ENCODE results near the gene CEP112. TPM values are rescaled to one million over a fixed set of nuclear protein-coding genes. Genes with fewer than 3 reads are reported as not detected.

The CEP112 gene
- polyA plus RNA-seq, 1 donor (not counting 4 experiments of a cell fraction or from before 2014, with no cell fraction given) = 2.6 TPM

- no peak for FAIRE-seq
- DNase-seq (ENCODE audit: low read depth, low spot score) = no peak
- TF ChIP-seq CTCF (optimal IDR thresholded peaks at IDR 0.05 in 1 of 3, IDR thresholded peaks at IDR 0.05 in 1 of 3, conservative IDR thresholded peaks at IDR 0.05 in 1 of 3; ENCODE audit: extremely low read depth in 1 of 3, insufficient read depth in 2 of 3, low read length in 3 of 3) (no peak), EZH2 (IDR thresholded peaks at IDR 0.05; ENCODE audit: low read length) (no peak)
- Histone ChIP-seq H3K79me2 (ENCODE audit: control insufficient read depth, insufficient read depth, low read length) (no peaks in the 10 kb centered on the region), H3K27ac (ENCODE audit: control insufficient read depth, insufficient read depth, low read length) (no peak overlapping the region), H4K20me1 (ENCODE audit: control insufficient read depth, extremely low read depth, insufficient read depth, low read length) (no peaks in the 10 kb centered on the region), H3K36me3 (ENCODE audit: control insufficient read depth in 2 of 2, extremely low read depth in 1 of 2, insufficient read depth in 2 of 2, low read length in 2 of 2) (no peaks in the 10 kb centered on the region), H3K4me1 (ENCODE audit: control insufficient read depth, extremely low read depth, insufficient read depth, low read length) (no peaks in the 10 kb centered on the region), H3K9me1 (ENCODE audit: control insufficient read depth, extremely low read depth, insufficient read depth, low read length) (no peaks in the 10 kb centered on the region), H3K4me3 (ENCODE audit: control insufficient read depth in 2 of 3, extremely low read depth in 1 of 3, insufficient read depth in 2 of 3, low read depth in 1 of 3, low read length in 3 of 3) (no peak overlapping the region), H3K27me3 (ENCODE audit: control insufficient read depth, extremely low read depth, insufficient read depth, low read length) (no peaks in the 10 kb centered on the region), H3K9ac (ENCODE audit: control insufficient read depth, extremely low read depth, insufficient read depth, low read length) (no peak overlapping the region), H2AFZ (ENCODE audit: control insufficient read depth, low read length) (no peak overlapping the region), H3K4me2 (ENCODE audit: control insufficient read depth, extremely low read depth, insufficient read depth, low read depth, low read length) (no peak overlapping the region), H3K9me3 (ENCODE audit: control insufficient read depth, low read depth, low read length) (no peaks in the 10 kb centered on the region)
- dilution Hi-C loops (cut with MboI; ENCODE audit: extremely low pct_ligation_motif_present, low sequenced_read_pairs) = no loop called here
These were observed 534.6 kb downstream of the CEP112 start for GRCh38 chr17:65657251-65657828.

GRCh38 chr17:65656390-65657250 is 535.3 kb downstream of the CEP112 start:
- H3K9me3 ChIP-seq (ENCODE audit: control insufficient read depth, low read depth, low read length) = no peaks in the 10 kb centered on the region
- H4K20me1 ChIP-seq (ENCODE audit: control insufficient read depth, extremely low read depth, insufficient read depth, low read length) = no peaks in the 10 kb centered on the region
- no peaks in the 10 kb centered on the region for H3K79me2 ChIP-seq (ENCODE audit: control insufficient read depth, insufficient read depth, low read length)
- no peak overlapping the region for H3K27ac ChIP-seq (ENCODE audit: control insufficient read depth, insufficient read depth, low read length)
- no peak overlapping the region for H3K4me3 ChIP-seq (ENCODE audit: control insufficient read depth in 2 of 3, extremely low read depth in 1 of 3, insufficient read depth in 2 of 3, low read depth in 1 of 3, low read length in 3 of 3)
- no peak overlapping the region for H3K9ac ChIP-seq (ENCODE audit: control insufficient read depth, extremely low read depth, insufficient read depth, low read length)
- DNase-seq (ENCODE audit: low read depth, low spot score) (no peak), FAIRE-seq (no peak)
- H3K4me2 ChIP-seq (ENCODE audit: control insufficient read depth, extremely low read depth, insufficient read depth, low read depth, low read length) = no peak overlapping the region
- H3K36me3 ChIP-seq (ENCODE audit: control insufficient read depth in 2 of 2, extremely low read depth in 1 of 2, insufficient read depth in 2 of 2, low read length in 2 of 2) = no peaks in the 10 kb centered on the region
- no peak overlapping the region for H2AFZ ChIP-seq (ENCODE audit: control insufficient read depth, low read length)
- no peaks in the 10 kb centered on the region for H3K9me1 ChIP-seq (ENCODE audit: control insufficient read depth, extremely low read depth, insufficient read depth, low read length)
- H3K27me3 ChIP-seq (ENCODE audit: control insufficient read depth, extremely low read depth, insufficient read depth, low read length) = no peaks in the 10 kb centered on the region
- H3K4me1 ChIP-seq (ENCODE audit: control insufficient read depth, extremely low read depth, insufficient read depth, low read length) = no peaks in the 10 kb centered on the region
- dilution Hi-C loops (cut with MboI; ENCODE audit: extremely low pct_ligation_motif_present, low sequenced_read_pairs) = no loop called here
- no peak for TF ChIP-seq EZH2 (IDR thresholded peaks at IDR 0.05; ENCODE audit: low read length)
- TF ChIP-seq CTCF (optimal IDR thresholded peaks at IDR 0.05 in 1 of 3, IDR thresholded peaks at IDR 0.05 in 1 of 3, conservative IDR thresholded peaks at IDR 0.05 in 1 of 3; ENCODE audit: extremely low read depth in 1 of 3, insufficient read depth in 2 of 3, low read length in 3 of 3) = no peak

All from keratinocyte (primary cell).